Measurements from ENCODE around the gene NDUFA5.

DNA sequence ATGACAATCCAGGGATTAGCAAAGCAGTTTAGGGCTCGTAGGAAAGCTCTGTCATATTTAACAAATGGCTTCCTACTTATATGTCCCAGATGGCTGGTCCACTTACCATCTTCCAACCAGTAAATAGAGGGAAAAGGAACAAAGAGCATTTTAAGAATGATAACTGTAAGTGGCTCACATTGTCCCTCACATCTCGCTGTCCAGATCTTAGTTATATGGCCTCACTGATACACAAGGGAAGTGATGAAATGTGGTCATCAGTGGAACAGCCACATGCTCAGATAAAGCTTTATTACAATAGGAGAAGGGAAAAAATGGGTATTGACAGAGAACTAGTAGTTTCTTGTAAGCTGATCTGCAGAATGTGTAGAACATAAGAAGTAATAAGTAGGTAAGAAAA is 59.0 kb downstream of the NDUFA5 start:
- TF ChIP-seq, protein P1, sequence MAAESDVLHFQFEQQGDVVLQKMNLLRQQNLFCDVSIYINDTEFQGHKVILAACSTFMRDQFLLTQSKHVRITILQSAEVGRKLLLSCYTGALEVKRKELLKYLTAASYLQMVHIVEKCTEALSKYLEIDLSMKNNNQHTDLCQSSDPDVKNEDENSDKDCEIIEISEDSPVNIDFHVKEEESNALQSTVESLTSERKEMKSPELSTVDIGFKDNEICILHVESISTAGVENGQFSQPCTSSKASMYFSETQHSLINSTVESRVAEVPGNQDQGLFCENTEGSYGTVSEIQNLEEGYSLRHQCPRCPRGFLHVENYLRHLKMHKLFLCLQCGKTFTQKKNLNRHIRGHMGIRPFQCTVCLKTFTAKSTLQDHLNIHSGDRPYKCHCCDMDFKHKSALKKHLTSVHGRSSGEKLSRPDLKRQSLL (tag by site-specific recombination; IDR thresholded peaks at IDR 0.05) = no peak
- TF ChIP-seq ZNF24 (tag by site-specific recombination; IDR thresholded peaks at IDR 0.05) (no peak), HIC1 (tag by site-specific recombination; IDR thresholded peaks at IDR 0.05) (no peak), CTCF (tag by site-specific recombination; IDR thresholded peaks at IDR 0.05) (no peak), ZNF561 (tag by site-specific recombination; IDR thresholded peaks at IDR 0.05; ENCODE audit: borderline replicate concordance) (no peak), ZNF510 (tag by site-specific recombination; IDR thresholded peaks at IDR 0.05; ENCODE audit: insufficient replicate concordance) (no peak), ZNF449 (tag by site-specific recombination; IDR thresholded peaks at IDR 0.05) (no peak), ATF2 (tag by site-specific recombination; IDR thresholded peaks at IDR 0.05; ENCODE audit: low read depth) (no peak), ZBTB1 (tag by site-specific recombination; IDR thresholded peaks at IDR 0.05) (no peak), ZNF274 (IDR thresholded peaks at IDR 0.05; ENCODE audit: low read length) (no peak), ZNF274 (tag by site-specific recombination; IDR thresholded peaks at IDR 0.05; ENCODE audit: borderline replicate concordance) (no peak), ZNF776 (tag by site-specific recombination; IDR thresholded peaks at IDR 0.05; ENCODE audit: borderline replicate concordance) (no peak), RBAK (tag by site-specific recombination; IDR thresholded peaks at IDR 0.05) (no peak), ZNF768 (tag by site-specific recombination; IDR thresholded peaks at IDR 0.05) (no peak)

All from HEK293 (cell line).